ENCODE measurements around the gene GP9.

GP9 gene

DNA sequence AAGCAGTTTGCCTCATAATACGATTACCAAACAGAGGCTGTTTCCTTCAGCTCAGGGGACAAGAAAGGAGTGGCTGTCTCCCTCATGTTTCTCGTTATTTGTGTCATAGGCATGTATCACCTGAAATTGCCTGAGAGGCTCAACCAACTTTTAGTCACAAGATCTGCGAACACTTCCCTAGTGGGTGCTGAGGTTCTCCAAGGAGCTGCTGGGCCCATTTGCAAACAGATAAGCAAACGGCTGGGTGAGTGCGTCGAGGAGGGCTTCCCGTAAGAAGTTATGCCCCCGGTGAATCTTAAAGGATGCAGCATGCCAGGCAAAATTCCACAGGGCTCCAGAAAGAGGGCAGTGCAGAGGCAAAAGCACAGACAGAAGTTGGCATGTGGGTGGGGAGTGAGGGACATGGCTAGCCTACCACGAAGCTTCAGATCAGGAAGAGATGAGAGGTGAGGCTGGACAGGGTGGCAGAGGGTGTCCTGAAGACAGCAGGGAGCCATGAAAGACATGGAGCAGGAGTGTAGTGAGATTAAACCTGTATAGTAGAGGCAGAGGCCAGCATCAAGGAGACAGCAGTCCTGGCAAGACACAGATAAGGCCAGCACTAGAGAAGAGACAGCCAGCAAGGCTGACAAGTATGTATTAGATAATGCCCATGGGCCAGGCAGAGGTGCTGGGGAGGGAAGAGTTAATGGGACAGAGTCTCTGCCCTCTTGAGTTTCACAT, 4.0 kb upstream of the GP9 start:
- TF ChIP-seq, protein P1, sequence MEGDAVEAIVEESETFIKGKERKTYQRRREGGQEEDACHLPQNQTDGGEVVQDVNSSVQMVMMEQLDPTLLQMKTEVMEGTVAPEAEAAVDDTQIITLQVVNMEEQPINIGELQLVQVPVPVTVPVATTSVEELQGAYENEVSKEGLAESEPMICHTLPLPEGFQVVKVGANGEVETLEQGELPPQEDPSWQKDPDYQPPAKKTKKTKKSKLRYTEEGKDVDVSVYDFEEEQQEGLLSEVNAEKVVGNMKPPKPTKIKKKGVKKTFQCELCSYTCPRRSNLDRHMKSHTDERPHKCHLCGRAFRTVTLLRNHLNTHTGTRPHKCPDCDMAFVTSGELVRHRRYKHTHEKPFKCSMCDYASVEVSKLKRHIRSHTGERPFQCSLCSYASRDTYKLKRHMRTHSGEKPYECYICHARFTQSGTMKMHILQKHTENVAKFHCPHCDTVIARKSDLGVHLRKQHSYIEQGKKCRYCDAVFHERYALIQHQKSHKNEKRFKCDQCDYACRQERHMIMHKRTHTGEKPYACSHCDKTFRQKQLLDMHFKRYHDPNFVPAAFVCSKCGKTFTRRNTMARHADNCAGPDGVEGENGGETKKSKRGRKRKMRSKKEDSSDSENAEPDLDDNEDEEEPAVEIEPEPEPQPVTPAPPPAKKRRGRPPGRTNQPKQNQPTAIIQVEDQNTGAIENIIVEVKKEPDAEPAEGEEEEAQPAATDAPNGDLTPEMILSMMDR (IDR thresholded peaks at IDR 0.05): no peak

DNA sequence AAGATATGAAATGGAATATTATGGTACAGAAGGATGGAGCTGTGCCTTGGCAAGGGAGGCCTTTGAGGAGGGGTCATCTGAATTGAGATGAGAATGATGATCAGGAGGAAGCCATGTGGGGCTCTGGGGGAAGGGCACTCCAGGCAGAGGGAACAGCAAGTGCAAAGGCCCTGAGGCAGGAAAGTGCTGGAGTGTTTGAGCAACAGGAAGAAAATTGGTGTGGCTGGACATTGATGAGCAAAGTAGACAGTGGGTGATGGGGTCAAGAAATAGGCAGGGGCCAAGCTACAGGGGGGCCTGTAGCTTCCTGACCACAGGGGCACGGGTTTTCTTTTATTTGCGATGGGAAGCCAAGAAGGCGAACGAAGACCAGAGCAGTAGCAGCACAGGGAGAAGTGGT, 3.3 kb upstream of the GP9 start:
- TF ChIP-seq, protein P1 (IDR thresholded peaks at IDR 0.05): no peak

DNA sequence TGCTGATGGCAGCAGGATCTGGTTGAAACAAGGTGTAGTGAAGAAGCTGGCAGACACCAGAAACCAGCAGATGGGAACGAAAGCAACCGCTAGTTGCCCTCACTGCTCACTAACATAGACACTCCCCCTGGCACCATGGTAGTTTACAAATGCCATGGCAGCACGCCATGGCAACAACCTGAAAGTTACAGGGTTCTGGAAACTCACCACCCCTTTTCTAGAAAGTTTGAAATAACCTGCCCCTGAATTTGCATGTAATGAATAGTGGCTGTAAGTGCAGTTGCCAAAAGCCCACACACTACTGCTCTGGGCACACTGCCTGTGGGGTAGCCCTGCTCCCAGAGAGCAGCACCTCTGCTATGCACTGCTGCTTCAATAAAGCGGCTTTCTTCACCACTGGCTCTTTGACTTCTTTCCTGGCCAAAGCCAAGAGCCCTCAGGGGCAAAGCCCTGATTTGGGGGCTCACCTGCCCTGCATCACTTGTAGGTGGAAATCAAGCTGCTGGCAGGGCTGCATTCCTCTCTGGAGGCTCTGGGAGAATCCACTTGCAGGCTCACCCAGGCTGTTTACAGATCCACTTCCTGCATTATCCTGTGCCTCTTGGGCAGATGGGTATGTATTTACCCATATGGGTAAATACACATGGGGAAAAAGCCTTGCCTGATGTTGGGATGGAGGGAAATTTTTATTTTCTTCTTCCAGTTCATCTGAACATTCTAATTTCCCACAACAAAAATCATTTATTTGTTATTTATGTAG, 2.0 kb upstream of the GP9 start:
- TF ChIP-seq, protein P1 (IDR thresholded peaks at IDR 0.05): peak; percentile 25; the same call in 1 of the 2 replicates

DNA sequence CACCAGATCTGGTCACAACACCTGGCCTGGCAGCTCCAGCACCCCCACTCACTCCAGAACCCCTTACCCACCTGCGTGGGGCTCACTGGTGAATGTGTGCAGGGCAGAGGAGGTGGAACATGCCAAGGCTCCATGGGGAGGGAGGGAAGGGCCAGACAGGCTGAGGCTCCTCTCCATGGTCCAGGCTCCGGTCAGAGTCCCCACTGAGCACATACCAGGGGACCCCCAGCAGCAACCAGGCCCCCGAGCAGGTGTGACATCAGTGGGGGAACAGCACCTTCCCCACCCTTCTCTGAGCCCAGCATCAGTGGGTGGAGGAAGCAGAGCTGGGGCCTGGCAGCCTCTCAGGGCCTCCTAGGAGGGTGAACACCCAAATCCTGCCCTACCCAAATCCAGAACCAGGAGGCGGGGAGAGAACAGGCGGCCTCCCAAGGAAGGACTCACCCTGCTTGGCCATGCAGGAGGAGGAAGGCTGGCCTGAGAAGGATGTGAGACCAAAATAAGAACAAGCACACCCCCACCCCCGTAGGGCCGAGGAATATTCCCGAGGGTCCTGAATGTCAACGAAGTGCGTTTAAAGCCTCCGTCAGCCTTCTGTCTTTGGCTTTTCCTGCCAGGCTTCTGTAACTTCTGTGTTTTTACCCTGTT, 1.1 kb upstream of the GP9 start:
- TF ChIP-seq, protein P1 (IDR thresholded peaks at IDR 0.05): no peak

DNA sequence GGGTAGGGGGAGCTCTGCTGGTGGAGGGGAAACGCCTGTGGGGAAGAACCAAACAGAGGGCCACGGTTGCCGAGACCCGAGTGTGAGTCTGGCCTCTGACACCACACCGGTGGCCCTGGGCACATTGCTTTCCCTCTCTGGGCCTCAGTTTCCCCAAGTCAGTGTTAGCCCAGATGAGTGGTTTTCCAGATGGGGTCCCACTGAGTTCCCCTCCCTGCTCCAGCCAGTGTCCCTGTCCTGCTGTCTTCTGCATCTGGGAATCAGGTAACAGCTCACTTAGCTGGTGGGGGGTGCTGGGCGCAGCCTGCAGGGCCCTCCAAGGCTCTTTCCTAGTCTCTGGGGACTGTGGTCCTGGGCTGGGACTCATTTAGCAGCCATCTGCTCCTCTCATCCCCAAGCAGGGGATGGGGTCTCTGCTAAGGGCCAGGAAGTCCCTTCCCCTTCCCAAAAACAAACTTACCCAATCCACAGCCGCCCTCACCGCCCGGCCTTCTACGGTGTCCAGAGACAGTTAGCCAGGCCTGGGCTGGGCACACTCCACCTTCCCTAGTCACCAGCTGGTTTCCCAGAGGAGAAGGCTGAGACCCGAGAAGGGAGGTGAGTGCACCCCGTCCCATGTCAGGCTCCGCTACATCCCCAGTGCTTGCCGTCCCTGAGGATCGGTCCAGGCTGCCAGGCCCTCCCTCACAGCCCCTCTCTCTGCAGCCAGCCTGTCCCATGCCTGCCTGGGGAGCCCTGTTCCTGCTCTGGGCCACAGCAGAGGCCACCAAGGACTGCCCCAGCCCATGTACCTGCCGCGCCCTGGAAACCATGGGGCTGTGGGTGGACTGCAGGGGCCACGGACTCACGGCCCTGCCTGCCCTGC, 676 bp downstream of the GP9 start:
- TF ChIP-seq, protein P1 (IDR thresholded peaks at IDR 0.05): no peak

DNA sequence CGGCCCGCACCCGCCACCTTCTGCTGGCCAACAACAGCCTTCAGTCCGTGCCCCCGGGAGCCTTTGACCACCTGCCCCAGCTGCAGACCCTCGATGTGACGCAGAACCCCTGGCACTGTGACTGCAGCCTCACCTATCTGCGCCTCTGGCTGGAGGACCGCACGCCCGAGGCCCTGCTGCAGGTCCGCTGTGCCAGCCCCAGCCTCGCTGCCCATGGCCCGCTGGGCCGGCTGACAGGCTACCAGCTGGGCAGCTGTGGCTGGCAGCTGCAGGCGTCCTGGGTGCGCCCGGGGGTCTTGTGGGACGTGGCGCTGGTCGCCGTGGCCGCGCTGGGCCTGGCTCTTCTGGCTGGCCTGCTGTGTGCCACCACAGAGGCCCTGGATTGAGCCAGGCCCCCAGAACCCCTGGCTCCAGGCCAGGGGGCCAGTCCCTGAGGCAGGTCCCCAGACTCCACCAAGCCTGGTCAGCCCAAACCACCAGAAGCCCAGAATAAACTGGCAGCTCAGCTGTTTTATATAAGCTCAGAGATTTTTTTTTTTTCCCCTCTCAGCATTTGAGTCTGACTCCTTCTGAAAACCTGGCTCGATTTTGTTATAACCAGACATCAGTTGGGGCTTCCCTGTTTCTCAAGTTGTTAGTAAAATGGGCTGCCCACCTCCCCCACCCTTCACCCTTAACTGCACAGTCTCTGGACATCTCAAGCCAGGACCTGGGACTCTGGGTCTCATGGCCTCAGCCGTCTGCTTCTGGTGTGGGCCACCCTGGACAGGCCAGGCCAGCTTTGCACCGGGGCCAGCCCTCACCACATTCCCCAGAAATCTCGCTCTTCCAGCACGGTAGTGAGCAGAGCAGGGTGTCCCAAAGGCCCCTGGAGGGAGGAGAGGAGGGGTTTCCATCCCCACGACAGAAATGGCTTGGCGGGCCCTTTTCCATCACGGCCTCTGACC, 1.6 kb downstream of the GP9 start:
- TF ChIP-seq, protein P1 (IDR thresholded peaks at IDR 0.05): no peak
